GM18519 (cell line): Measurements from ENCODE around the gene ABCG4.
"Not testable (repeated sequence)": the region's sequence is repeated elsewhere in the genome, so short reads cannot be mapped to it uniquely, and the experiment has no call there.

Experiments used
- ATAC-seq: cut with Tn5 transposase; IDR thresholded peaks from one replicate; pipeline ENCODE4 v1.9.1; 2021; ENCODE audit warnings: mild to moderate bottlenecking, moderate library complexity; ENCODE audit not compliant: unreplicated experiment, low FRiP score

Gene ABCG4

GRCh38 chr11:119152604-119153003, 3.8 kb downstream of the ABCG4 start:
- ATAC-seq = no peak

DNA sequence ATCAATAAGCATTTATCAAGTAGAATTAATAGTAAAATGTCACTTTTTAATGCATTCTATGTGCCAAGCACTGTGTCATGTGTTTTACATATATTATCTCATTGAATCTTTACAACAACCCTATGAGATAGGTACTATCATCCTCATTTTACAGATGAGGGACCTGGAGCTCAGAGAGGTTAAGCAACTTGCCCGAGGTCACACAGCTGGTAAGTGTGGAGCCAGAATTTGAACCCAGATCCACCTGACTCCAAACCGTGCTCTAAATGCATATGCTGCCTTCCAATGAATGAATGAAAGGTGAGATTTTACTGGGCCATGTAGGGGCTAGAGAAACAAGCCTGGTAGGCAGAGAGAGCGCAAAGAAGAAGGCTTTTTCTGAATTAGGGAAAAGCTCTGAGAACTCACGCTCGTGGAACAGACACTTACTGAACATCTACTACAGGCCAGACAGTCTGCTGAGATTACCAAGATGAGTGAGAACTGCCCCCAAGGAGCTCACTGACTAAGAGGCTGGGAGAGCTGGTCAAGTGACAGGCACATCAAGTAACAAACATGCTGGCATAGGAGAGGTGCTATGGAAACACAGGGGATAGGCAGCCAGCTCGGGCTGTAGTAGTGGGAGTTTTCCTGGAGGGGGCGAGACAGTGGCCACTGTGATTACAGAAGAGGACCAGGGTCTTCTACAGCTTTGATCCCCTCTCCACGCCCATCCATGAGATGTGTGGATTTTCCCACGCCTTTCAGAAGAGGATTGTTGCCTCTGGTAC, 4.4 kb downstream of the ABCG4 start:
- no peak for ATAC-seq

DNA sequence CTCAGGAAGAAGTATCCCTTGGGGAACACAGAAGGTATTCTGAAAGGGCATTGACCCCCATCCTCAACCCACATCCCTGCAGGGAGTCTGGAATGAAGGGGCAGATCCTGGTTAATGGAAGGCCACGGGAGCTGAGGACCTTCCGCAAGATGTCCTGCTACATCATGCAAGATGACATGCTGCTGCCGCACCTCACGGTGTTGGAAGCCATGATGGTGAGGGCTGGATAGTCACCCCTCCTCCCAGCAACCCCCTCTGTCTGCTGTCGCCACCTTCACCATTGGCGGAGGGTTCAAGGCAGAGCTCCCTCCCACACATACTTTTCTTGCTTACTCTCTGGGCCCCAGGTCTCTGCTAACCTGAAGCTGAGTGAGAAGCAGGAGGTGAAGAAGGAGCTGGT, 5.3 kb downstream of the ABCG4 start:
- ATAC-seq = no peak

DNA sequence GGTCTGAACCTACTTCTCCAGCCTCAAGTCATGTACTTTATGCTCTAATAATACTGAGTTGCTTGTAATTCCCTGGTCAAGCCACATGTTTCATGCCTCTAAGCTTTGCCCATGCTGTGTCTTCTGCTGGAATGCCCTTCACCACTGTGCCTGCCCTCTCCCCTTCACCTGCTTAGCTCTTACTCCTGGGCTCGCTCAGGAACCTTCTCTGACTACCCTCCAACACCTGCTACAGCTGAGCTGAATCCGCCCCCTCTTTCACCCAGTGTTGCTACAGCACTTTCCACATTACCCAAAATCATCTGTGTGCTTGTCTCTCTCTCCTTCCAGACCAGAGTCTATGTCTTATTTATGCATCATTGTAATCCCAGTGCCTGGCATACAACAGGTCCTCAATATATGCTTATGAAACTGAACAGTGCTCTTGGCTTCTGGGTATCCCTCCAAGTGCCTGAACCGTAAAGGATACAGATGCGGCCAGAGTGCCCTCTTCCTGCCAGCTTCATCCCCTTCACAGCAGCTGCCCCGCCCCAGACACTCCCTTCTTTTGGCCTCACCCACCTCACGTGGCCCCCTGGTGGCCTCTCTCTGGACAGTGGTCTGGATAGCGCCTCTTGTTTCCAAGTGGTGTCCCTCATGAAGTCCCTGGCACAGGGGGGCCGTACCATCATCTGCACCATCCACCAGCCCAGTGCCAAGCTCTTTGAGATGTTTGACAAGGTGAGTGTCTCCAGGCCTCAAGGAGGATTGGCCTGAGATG, 7.1 kb downstream of the ABCG4 start:
- no peak for ATAC-seq

- ATAC-seq = no peak
Observed at GRCh38 chr11:119156496-119156895, 7.6 kb downstream of the ABCG4 start.

GRCh38 chr11:119157063-119157462, 8.2 kb downstream of the ABCG4 start:
- no peak for ATAC-seq

DNA sequence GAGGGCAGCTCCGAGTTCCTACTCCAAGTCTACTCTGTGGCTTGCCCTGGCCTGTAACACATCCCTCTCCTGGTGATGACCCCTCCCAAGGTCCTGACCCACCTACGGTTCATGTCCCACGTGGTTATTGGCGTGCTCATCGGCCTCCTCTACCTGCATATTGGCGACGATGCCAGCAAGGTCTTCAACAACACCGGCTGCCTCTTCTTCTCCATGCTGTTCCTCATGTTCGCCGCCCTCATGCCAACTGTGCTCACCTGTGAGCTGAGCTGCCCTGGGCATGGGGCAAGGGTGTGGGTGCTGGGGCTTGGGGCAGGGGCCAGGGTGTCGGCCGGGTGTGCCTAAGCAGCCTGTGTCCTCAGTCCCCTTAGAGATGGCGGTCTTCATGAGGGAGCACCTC, 9.6 kb downstream of the ABCG4 start:
- ATAC-seq = no peak

DNA sequence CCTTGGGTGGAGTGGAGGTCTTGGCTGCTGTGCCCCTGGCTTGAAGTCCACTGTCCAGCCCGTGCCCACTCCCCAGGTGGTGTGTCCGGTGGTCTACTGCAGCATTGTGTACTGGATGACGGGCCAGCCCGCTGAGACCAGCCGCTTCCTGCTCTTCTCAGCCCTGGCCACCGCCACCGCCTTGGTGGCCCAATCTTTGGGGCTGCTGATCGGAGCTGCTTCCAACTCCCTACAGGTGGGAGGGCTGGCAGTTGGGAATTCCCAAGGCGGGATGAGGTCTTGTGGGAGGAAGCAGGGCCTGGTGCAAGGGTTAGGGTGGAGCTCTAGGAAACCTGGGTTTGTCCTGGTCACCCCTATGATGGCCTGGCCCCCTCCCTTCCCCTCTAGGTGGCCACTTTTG, 11.3 kb downstream of the ABCG4 start:
- no peak for ATAC-seq

DNA sequence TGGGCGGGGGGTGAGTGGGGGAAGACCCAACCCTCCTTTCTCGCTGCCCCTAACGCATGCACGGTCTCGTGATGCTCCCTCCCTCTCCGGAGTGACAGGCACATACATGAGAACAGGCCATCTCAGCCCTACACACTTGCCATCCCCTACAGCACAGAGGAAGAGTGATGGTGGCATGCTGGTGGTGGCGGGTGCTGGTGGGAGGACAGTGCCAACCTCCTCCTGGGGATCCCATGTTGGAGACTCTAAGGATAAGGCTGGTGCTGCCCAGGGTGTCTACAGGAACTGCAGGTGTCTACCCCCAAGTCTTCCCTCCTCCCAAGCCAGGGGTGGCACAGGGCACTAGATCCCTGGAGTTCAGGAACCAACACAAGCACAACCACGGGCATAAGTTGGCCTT, 13.0 kb downstream of the ABCG4 start:
- ATAC-seq = no peak

- ATAC-seq = no peak
Observed at GRCh38 chr11:119166368-119167076, 17.7 kb downstream of the ABCG4 start.

DNA sequence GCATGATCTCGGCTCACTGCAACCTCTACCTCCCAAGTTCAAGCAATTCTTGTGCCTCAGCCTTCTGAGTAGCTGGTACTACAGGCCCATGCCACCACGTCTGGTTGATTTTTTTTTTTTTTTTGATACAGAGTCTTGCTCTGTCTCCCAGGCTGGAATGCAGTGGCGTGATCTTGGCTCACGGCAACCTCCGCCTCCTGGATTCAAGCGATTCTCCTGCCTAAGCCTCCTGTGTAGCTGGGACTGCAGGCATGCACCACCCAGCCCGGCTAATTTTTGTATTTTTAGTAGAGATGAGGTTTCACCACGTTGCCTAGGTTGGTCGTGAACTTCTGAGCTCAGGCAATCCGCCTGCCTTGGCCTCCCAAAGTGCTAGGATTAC, 18.2 kb downstream of the ABCG4 start:
- ATAC-seq = not testable (repeated sequence)

DNA sequence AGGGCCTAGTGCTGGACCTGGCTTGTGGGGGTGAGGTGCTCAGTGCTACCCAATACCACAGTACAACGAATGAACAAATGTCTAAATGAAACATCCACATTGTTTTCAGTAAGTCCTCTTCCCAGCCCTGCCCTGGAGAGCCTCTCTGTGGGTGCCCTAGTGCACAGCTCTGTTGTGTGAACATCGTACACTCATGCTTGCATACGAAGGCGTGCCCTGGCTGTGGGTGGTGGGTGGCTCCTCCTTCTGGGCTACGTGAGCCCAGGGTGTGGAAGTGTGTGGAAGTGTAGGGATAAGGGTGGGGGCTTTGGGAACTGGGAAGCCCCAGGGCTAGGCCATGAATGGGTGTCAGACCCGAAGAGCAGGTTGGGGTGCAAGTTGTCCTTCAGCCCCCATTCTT, 19.1 kb downstream of the ABCG4 start:
- ATAC-seq = no peak

- ATAC-seq = no peak
Observed at GRCh38 chr11:119168471-119169281, 19.8 kb downstream of the ABCG4 start, which contains the start of gene NLRX1. TSS of gene NLRX1 (plus strand) at chr11:119168725. CDS start at chr11:119171404, 2,679 bp downstream.

DNA sequence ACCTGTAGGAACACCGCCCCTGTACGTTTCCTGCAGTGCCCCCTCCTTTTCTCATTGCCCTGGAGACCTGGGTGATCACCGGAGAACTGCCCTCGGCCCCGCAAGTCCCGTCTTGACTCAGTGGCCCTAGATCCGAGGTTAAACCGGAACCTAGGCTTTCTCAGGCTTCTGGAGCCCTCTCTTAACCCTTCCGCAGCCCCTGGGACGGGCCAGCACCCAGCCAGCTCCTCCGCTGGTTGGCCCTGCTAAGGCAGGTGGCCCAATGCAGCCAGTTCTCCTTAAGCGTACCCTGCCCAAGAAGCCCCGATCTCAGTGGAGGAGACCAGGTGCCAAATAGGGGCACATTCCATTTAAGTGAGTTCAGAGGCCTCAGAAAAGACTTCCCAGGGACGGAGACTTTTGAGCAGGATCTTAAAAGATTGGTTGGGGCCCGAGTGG, 20.4 kb downstream of the ABCG4 start:
- ATAC-seq = no peak

- ATAC-seq = no peak
Observed at GRCh38 chr11:119172513-119172912, 23.7 kb downstream of the ABCG4 start.

- no peak for ATAC-seq
Observed at GRCh38 chr11:119173453-119173852, 24.6 kb downstream of the ABCG4 start.

DNA sequence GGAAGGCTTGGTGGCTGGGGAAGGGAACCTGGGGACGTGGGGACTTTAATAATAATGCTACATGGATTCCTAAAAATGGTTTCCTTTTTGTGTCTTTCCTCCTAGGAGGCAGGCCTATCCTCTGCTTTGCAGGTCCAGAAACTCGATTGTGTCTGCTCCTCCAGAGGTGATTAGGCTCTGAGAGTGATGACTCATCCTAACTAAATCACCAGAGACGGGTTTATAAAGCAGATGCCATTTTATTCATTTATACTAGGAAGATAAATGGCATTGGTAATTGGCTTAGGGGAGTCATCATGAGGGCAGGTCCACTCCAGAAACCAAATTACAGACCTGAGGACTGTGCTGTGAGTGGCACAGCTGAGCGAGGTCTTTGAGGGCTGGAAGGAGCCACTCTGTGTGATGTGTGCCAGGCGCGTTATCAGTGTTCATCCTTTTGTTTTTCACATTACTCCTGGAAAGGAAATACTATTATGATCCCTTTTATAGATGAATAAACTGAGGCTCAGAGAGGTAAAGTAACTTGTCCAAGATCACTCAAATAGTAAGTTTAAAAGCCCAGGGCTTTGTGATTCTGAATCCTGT, 26.7 kb downstream of the ABCG4 start:
- no peak for ATAC-seq

DNA sequence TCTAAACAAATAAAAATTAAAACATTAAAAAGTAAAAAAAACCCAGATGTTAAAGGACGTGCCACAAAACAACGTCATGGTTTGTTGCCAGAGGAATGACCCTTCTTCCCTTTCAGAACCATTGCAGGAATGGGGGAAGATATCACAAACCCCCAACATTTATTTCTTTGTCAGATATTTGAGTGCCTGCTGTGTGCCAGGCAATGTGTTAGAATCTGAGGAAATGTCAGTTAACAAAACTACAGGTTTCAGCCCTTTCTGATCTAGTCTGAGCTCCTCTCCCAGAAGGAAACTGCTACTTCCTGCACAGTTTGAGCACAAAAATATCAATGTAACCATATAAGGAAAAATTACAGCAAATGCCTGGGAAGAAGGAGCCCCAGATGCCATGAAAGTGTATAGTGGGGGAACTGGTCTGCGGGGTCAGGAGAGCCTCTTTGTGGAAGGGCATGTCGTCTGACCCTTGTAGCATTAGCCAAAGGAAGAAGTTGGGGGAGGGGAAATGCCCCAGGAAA, 29.4 kb downstream of the ABCG4 start:
- no peak for ATAC-seq

DNA sequence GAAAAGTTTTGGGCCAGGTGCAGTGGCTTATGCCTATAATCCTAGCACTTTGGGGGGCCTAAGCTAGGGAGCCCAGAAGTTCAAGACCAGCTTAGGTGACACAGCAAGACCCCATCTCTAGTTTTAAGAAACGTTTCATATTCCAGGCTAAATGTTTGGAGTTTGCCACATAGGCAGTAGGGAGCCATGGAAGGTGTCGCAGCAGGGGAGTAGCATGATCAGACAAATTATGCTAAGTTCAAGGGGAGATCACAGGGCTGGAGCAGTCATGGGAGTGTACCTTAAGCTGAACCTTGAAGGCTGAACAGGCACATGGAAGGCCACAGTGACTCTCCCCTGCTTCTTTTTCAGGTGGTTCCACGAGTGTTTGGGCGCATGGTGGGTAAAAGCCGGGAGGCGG, 30.5 kb downstream of the ABCG4 start:
- no peak for ATAC-seq

- no peak for ATAC-seq
Observed at GRCh38 chr11:119179983-119180382, 31.1 kb downstream of the ABCG4 start.
